ENCODE data around the gene CSF2. TPM values are rescaled to one million over a fixed set of nuclear protein-coding genes. Genes with fewer than 3 reads are reported as not detected.

The CSF2 gene
- total RNA-seq, 1 donor from 2014 or later, result not detected

- Histone ChIP-seq H3K27ac (no peak overlapping the region), H3K4me1 (no peaks in the 10 kb centered on the region), H3K4me3 (no peak overlapping the region), H3K9me3 (no peaks in the 10 kb centered on the region), H3K36me3 (no peaks in the 10 kb centered on the region), H3K27me3 (no peaks in the 10 kb centered on the region)
- DNase-seq (ENCODE audit: extremely low spot score in 2 of 2), result no peak
- no peak for TF ChIP-seq POLR2A (IDR thresholded peaks at IDR 0.05)
- no peak for TF ChIP-seq POLR2AphosphoS5 (IDR thresholded peaks at IDR 0.05; ENCODE audit: insufficient read depth in 1 of 2, low read depth in 1 of 2)
- TF ChIP-seq CTCF (IDR thresholded peaks at IDR 0.05), result no peak
- intact Hi-C loops (cut with DNase I), result no loop called here
These were observed 22.7 kb upstream of the CSF2 start for GRCh38 chr5:132050661-132051552.

- H3K4me3 ChIP-seq, result no peak overlapping the region
- no peaks in the 10 kb centered on the region for H3K9me3 ChIP-seq
- no peaks in the 10 kb centered on the region for H3K27me3 ChIP-seq
- H3K36me3 ChIP-seq, result no peaks in the 10 kb centered on the region
- H3K4me1 ChIP-seq, result no peaks in the 10 kb centered on the region
- peak; percentile 56 to 77 for DNase-seq (ENCODE audit: extremely low spot score in 2 of 2)
- no peak overlapping the region for H3K27ac ChIP-seq
- TF ChIP-seq POLR2A (IDR thresholded peaks at IDR 0.05) (no peak), CTCF (IDR thresholded peaks at IDR 0.05) (no peak), POLR2AphosphoS5 (IDR thresholded peaks at IDR 0.05; ENCODE audit: insufficient read depth in 1 of 2, low read depth in 1 of 2) (no peak)
- intact Hi-C loops (cut with DNase I), result no loop called here
These were observed 21.1 kb upstream of the CSF2 start for GRCh38 chr5:132052520-132052919.

- Histone ChIP-seq H3K36me3 (no peaks in the 10 kb centered on the region), H3K27ac (no peak overlapping the region), H3K27me3 (no peaks in the 10 kb centered on the region), H3K4me1 (no peaks in the 10 kb centered on the region), H3K9me3 (no peaks in the 10 kb centered on the region), H3K4me3 (no peak overlapping the region)
- intact Hi-C loops (cut with DNase I), result no loop called here
- TF ChIP-seq CTCF (IDR thresholded peaks at IDR 0.05) (no peak), POLR2AphosphoS5 (IDR thresholded peaks at IDR 0.05; ENCODE audit: insufficient read depth in 1 of 2, low read depth in 1 of 2) (no peak), POLR2A (IDR thresholded peaks at IDR 0.05) (no peak)
- peak; percentile 71 to 87 for DNase-seq (ENCODE audit: extremely low spot score in 2 of 2)
These were observed 20.1 kb upstream of the CSF2 start for GRCh38 chr5:132053483-132053882.

GRCh38 chr5:132054031-132054696 is 19.4 kb upstream of the CSF2 start:
- no peaks in the 10 kb centered on the region for H3K4me1 ChIP-seq
- no peak for TF ChIP-seq POLR2A (IDR thresholded peaks at IDR 0.05)
- TF ChIP-seq CTCF (IDR thresholded peaks at IDR 0.05), result no peak
- TF ChIP-seq POLR2AphosphoS5 (IDR thresholded peaks at IDR 0.05; ENCODE audit: insufficient read depth in 1 of 2, low read depth in 1 of 2), result no peak
- H3K9me3 ChIP-seq, result no peaks in the 10 kb centered on the region
- no peaks in the 10 kb centered on the region for H3K27me3 ChIP-seq
- H3K36me3 ChIP-seq, result no peaks in the 10 kb centered on the region
- no peak overlapping the region for H3K27ac ChIP-seq
- H3K4me3 ChIP-seq, result no peak overlapping the region
- peak; percentile 65 to 85 for DNase-seq (ENCODE audit: extremely low spot score in 2 of 2)
- intact Hi-C loops (cut with DNase I), result no loop called here
